Osteocyte (in vitro differentiated cells): ENCODE data around the gene OR1I1. TPM values are rescaled to one million over a fixed set of nuclear protein-coding genes. Genes with fewer than 3 reads are reported as not detected.

Experiments used
- DNase-seq: peaks from one replicate; pipeline ENCODE4 v3.0.0; 2021; ENCODE audit warnings: mixed read lengths; ENCODE audit not compliant: unreplicated experiment; ENCODE audit errors: extremely low spot score
- H3K27ac Mint-ChIP-seq: one replicate; pipeline ENCODE4 v1.8.0; 2021; ENCODE audit warnings: mild to moderate bottlenecking, mixed read lengths; ENCODE audit not compliant: unreplicated experiment
- H3K27me3 Mint-ChIP-seq: one replicate; pipeline ENCODE4 v1.8.0; 2021; ENCODE audit warnings: mixed read lengths; ENCODE audit not compliant: unreplicated experiment
- H3K36me3 Mint-ChIP-seq: one replicate; pipeline ENCODE4 v1.8.0; 2021; ENCODE audit warnings: mixed read lengths; ENCODE audit not compliant: unreplicated experiment
- H3K4me1 Mint-ChIP-seq: one replicate; pipeline ENCODE4 v1.8.0; 2021; ENCODE audit warnings: mixed read lengths; ENCODE audit not compliant: unreplicated experiment
- H3K4me3 Mint-ChIP-seq: one replicate; pipeline ENCODE4 v1.8.0; 2021; ENCODE audit warnings: mild to moderate bottlenecking, moderate library complexity, mixed read lengths; ENCODE audit not compliant: unreplicated experiment
- H3K9me3 Mint-ChIP-seq: one replicate; pipeline ENCODE4 v1.8.0; 2021; ENCODE audit warnings: mixed read lengths; ENCODE audit not compliant: unreplicated experiment
- CTCF ChIP-seq: fragments of 200-600 bp; sonication (generic); IDR thresholded peaks from 2 replicates; pipeline ENCODE4 v1.5.0; 2021; ENCODE audit warnings: antibody characterized with exemption, mild to moderate bottlenecking, moderate library complexity
- total RNA-seq: library from RNA; stranded (reverse); gene quantifications from 2 replicates; pipeline ENCODE4 v1.2.1, GENCODE V29; 2021

Gene OR1I1
- total RNA-seq, 1 donor from 2014 or later = not detected

- no peak for TF ChIP-seq CTCF
- H3K27me3 Mint-ChIP-seq = no peaks in the 10 kb centered on the region
- H3K36me3 Mint-ChIP-seq = no peaks in the 10 kb centered on the region
- no peak overlapping the region for H3K27ac Mint-ChIP-seq
- peaks cover 10% of the 10 kb centered on the region for H3K9me3 Mint-ChIP-seq
- no peak overlapping the region for H3K4me3 Mint-ChIP-seq
- peaks cover 15% of the 10 kb centered on the region for H3K4me1 Mint-ChIP-seq
- DNase-seq = no peak
These were observed 22.0 kb downstream of the OR1I1 start for GRCh38 chr19:15104003-15104402.

- H3K36me3 Mint-ChIP-seq = no peaks in the 10 kb centered on the region
- no peaks in the 10 kb centered on the region for H3K27me3 Mint-ChIP-seq
- H3K4me3 Mint-ChIP-seq = no peak overlapping the region
- peaks cover 15% of the 10 kb centered on the region for H3K4me1 Mint-ChIP-seq
- H3K27ac Mint-ChIP-seq = no peak overlapping the region
- DNase-seq = no peak
- H3K9me3 Mint-ChIP-seq = peaks cover 10% of the 10 kb centered on the region
- no peak for TF ChIP-seq CTCF
These were observed 22.4 kb downstream of the OR1I1 start for GRCh38 chr19:15104411-15104810.

GRCh38 chr19:15105044-15105443 is 23.0 kb downstream of the OR1I1 start:
- Mint-ChIP-seq H3K4me1 (peaks cover 15% of the 10 kb centered on the region), H3K4me3 (no peak overlapping the region), H3K27me3 (no peaks in the 10 kb centered on the region), H3K36me3 (no peaks in the 10 kb centered on the region), H3K27ac (no peak overlapping the region), H3K9me3 (peaks cover 10% of the 10 kb centered on the region)
- no peak for DNase-seq
- no peak for TF ChIP-seq CTCF

- no peak for DNase-seq
- TF ChIP-seq CTCF = no peak
- peaks cover 8% of the 10 kb centered on the region for H3K36me3 Mint-ChIP-seq
- peaks cover 15% of the 10 kb centered on the region for H3K4me1 Mint-ChIP-seq
- peak within 1 kb of the TSS; percentile 94 for H3K27ac Mint-ChIP-seq
- H3K9me3 Mint-ChIP-seq = peaks cover 10% of the 10 kb centered on the region
- peak within 1 kb of the TSS; percentile 88 for H3K4me3 Mint-ChIP-seq
- no peaks in the 10 kb centered on the region for H3K27me3 Mint-ChIP-seq
These were observed 25.3 kb downstream of the OR1I1 start, which contains the start of gene SYDE1 for GRCh38 chr19:15107061-15108010. Gene SYDE1 (plus strand): TSS chr19:15107401. CDS start chr19:15107434, 33 bp downstream.

- Mint-ChIP-seq H3K9me3 (peaks cover 10% of the 10 kb centered on the region), H3K4me1 (peaks cover 15% of the 10 kb centered on the region), H3K27ac (peak overlapping the region; percentile 92), H3K36me3 (peaks cover 13% of the 10 kb centered on the region), H3K4me3 (peak overlapping the region; percentile 88), H3K27me3 (no peaks in the 10 kb centered on the region)
- no peak for DNase-seq
- TF ChIP-seq CTCF = no peak
These were observed 26.3 kb downstream of the OR1I1 start for GRCh38 chr19:15108145-15108844.
